GM23248 (cell line): ENCODE measurements around the gene TBXAS1. TPM values are rescaled to one million over a fixed set of nuclear protein-coding genes. Genes with fewer than 3 reads are reported as not detected.

Experiments
- DNase-seq: peaks from one replicate; pipeline ENCODE4 v3.0.0-alpha.2; 2015
- H2AFZ ChIP-seq: fragments of 200-600 bp; sonication (generic); 2 replicates; pipeline ENCODE4 v1.6.1; 2016; ENCODE audit warnings: antibody characterized with exemption
- H3F3A ChIP-seq: fragments of 200-600 bp; sonication (generic); 2 replicates; pipeline ENCODE4 v1.6.1; 2016; ENCODE audit warnings: mild to moderate bottlenecking, antibody characterized with exemption, mixed run types; ENCODE audit not compliant: insufficient read depth
- H3K27ac ChIP-seq: fragments of 200-600 bp; sonication (generic); 2 replicates; pipeline ENCODE4 v1.5.1; 2016; ENCODE audit warnings: mild to moderate bottlenecking
- H3K27me3 ChIP-seq: fragments of 200-600 bp; sonication (generic); replicated peaks from 2 replicates; pipeline ENCODE4 v1.6.1; 2016; ENCODE audit warnings: mild to moderate bottlenecking; ENCODE audit not compliant: insufficient read depth
- H3K36me3 ChIP-seq: fragments of 200-600 bp; sonication (generic); 2 replicates; pipeline ENCODE4 v1.6.1; 2016; ENCODE audit warnings: low read depth, mild to moderate bottlenecking
- H3K4me1 ChIP-seq: fragments of 200-600 bp; sonication (generic); 2 replicates; pipeline ENCODE4 v1.6.1; 2016; ENCODE audit warnings: mild to moderate bottlenecking; ENCODE audit not compliant: insufficient read depth
- H3K4me2 ChIP-seq: fragments of 200-600 bp; sonication (generic); one replicate; pipeline ENCODE4 v1.6.1; 2016; ENCODE audit warnings: mild to moderate bottlenecking; ENCODE audit not compliant: unreplicated experiment
- H3K4me3 ChIP-seq: fragments of 200-600 bp; sonication (generic); 2 replicates; pipeline ENCODE4 v1.5.1; 2016; ENCODE audit warnings: mild to moderate bottlenecking
- H3K79me2 ChIP-seq: fragments of 200-600 bp; sonication (generic); 2 replicates; pipeline ENCODE4 v1.6.1; 2016; ENCODE audit warnings: mild to moderate bottlenecking; ENCODE audit not compliant: insufficient read depth
- H3K9ac ChIP-seq: fragments of 200-600 bp; sonication (generic); 2 replicates; pipeline ENCODE4 v1.6.1; 2016; ENCODE audit warnings: mild to moderate bottlenecking
- H3K9me2 ChIP-seq: fragments of 200-600 bp; sonication (generic); 2 replicates; pipeline ENCODE4 v1.6.1; 2016; ENCODE audit warnings: mixed run types, mild to moderate bottlenecking, moderate library complexity; ENCODE audit not compliant: insufficient read depth
- H3K9me3 ChIP-seq: fragments of 200-600 bp; sonication (generic); one replicate; pipeline ENCODE4 v1.6.1; 2017; ENCODE audit warnings: low read depth
- H4K20me1 ChIP-seq: fragments of 200-600 bp; sonication (generic); 2 replicates; pipeline ENCODE4 v1.6.0; 2016; ENCODE audit not compliant: insufficient read depth
- EZH2 ChIP-seq: fragments of 200-600 bp; sonication (generic); IDR thresholded peaks from 2 replicates; pipeline ENCODE4 v1.6.1; 2018; ENCODE audit warnings: antibody characterized with exemption, mild to moderate bottlenecking; ENCODE audit not compliant: insufficient read depth, poor library complexity, severe bottlenecking
- EZH2phosphoT487 ChIP-seq: fragments of 200-600 bp; sonication (generic); IDR thresholded peaks from 2 replicates; pipeline ENCODE4 v1.6.1; 2018; ENCODE audit warnings: antibody characterized with exemption, moderate library complexity, mild to moderate bottlenecking, low read depth; ENCODE audit not compliant: insufficient read depth
- WGBS, 2 experiments: methylation state at CpG; one replicate each; pipeline ENCODE4 v1.1.6; 2015 to 2017; ENCODE audit warnings: low lambda C conversion rate in 2 of 2, low coverage in 1 of 2; ENCODE audit errors: missing lambda C conversion rate in 2 of 2; 5-methylcytosine and 5-hydroxymethylcytosine counted together
- in situ Hi-C: fragments of 300-500 bp; cut with MboI; formaldehyde crosslinking; loops from 2 replicates; pipeline ENCODE4 v1.15.0; 2020
- polyA plus RNA-seq: library from polyadenylated mRNA; unstranded; fragments of >200 nt; fragmentation: Nextera tagmentation; extraction: Ambion mirVana; gene quantifications from 2 replicates; pipeline ENCODE4 v1.2.1, GENCODE V29; 2016
- total RNA-seq: library from RNA; depleted of rRNA; stranded (reverse); fragments of >200 nt; shearing (Covaris generic); gene quantifications from 2 replicates; pipeline ENCODE4 v1.2.3, GENCODE V29; 2014

Gene TBXAS1
- total and polyA plus RNA-seq, 2 experiments from 2014 or later: 0.49 TPM; not detected in 1

DNA sequence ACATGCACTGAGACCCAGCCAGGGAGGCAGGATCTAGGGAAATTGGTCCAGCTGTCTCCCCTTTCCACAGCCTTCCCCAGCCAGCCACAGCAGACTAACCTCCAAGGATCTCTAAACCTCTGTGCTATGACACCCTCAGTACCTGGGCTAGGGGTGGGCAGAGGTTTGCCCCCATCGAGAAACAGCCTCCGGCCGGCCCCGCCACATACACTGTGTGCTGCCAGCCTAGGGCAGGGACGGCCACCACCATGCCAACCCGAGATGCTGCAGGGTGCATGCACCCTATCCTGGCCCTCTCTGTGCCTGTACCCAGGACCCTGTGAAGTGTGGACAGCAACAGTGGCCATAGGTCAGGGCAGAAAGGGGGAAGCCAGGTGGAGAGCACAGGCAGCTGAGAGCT is 175.6 kb downstream of the TBXAS1 start:
- Histone ChIP-seq H4K20me1 (no peaks in the 10 kb centered on the region), H3K27me3 (no peaks in the 10 kb centered on the region), H3K9ac (no peak overlapping the region), H3K4me2 (no peak overlapping the region), H3F3A (no peaks in the 10 kb centered on the region), H3K4me1 (no peaks in the 10 kb centered on the region), H3K36me3 (no peaks in the 10 kb centered on the region), H3K9me3 (no peaks in the 10 kb centered on the region), H3K79me2 (no peaks in the 10 kb centered on the region), H3K9me2 (no peaks in the 10 kb centered on the region), H2AFZ (no peak overlapping the region), H3K27ac (no peak overlapping the region), H3K4me3 (no peak overlapping the region)
- WGBS, 2 experiments: 88 to 96% methylated on average over 6 of the region's 6 CpGs
- no peak for DNase-seq
- no peak for TF ChIP-seq EZH2
- no peak for TF ChIP-seq EZH2phosphoT487
- in situ Hi-C loops: loop anchor here (5.0 to 25.0 kb wide), 2 partner anchors 357 to 517 kb away; partner anchors contain the start of gene KLRG2

DNA sequence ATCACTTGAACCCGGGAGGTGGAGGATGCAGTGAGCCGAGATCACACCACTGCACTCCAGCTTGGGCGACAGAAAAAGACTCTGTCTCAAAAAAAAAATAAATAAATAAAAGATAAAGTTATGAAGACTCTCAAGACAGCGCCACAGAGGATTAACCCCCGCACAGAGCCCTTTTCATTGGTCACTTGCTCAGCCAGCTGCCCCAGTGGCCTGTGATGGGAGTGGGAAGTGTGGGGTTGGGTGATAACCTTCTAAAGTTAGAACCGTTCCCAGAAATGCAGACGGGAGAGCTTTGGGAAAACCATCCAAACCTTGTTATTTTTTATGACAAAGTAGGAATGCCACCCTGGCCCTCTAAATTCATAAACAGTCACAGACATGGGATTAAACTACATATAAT is 176.3 kb downstream of the TBXAS1 start:
- no peaks in the 10 kb centered on the region for H3K79me2 ChIP-seq
- 65 to 71% methylated on average over 6 to 7 of the region's 7 CpGs for WGBS, 2 experiments
- no peak overlapping the region for H3K9ac ChIP-seq
- H3K9me3 ChIP-seq: no peaks in the 10 kb centered on the region
- H4K20me1 ChIP-seq: no peaks in the 10 kb centered on the region
- DNase-seq: no peak
- H3K9me2 ChIP-seq: no peaks in the 10 kb centered on the region
- in situ Hi-C loops: loop anchor here (25.0 kb wide), 1 partner anchor 518 kb away; the partner anchor contains the start of gene KLRG2
- no peaks in the 10 kb centered on the region for H3K4me1 ChIP-seq
- H3K27me3 ChIP-seq: no peaks in the 10 kb centered on the region
- H3K27ac ChIP-seq: no peak overlapping the region
- no peaks in the 10 kb centered on the region for H3F3A ChIP-seq
- TF ChIP-seq EZH2 (no peak), EZH2phosphoT487 (no peak)
- no peak overlapping the region for H3K4me3 ChIP-seq
- no peak overlapping the region for H3K4me2 ChIP-seq
- no peak overlapping the region for H2AFZ ChIP-seq
- no peaks in the 10 kb centered on the region for H3K36me3 ChIP-seq

DNA sequence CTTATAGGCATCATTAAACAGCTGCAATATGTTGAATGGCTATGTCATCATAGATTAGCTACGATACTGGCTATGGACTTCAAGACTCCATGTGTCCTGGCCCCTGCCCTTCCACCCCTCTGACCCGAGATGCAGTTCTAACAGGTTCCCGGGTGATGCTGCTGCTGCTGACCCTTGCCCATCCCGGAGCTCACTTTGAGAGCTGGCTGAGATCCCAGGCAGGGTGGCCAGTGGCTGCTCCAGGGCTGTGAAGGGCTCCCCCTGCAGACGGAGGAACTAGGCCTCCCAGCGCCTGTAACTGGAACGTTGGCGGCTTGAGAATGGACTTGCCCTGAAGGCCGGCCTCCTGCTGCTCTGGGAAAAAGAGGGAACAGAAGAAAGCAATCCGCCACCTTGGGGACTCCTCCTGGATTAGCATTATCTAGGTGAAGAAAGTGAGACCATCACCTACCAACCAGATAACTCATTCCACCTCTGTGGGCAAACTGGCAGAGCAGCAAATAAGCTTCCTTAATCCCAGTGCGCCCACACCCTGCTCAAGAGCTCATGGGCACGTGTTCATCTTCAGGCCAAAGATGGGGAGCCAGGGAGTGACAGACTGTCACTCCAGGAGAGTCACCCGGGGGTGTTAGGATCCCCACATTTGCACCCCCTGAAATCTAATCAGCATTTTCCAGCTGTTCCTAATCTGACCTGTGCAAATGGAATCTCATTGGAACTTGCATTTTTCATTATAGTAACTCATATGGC is 176.9 kb downstream of the TBXAS1 start:
- peak; percentile 45 for DNase-seq
- Histone ChIP-seq H3K4me2 (no peak overlapping the region), H2AFZ (no peak overlapping the region), H3F3A (no peaks in the 10 kb centered on the region), H3K79me2 (no peaks in the 10 kb centered on the region), H3K27me3 (peaks cover 5% of the 10 kb centered on the region; the same call in 1 of the 2 replicates), H3K9me3 (no peaks in the 10 kb centered on the region), H4K20me1 (no peaks in the 10 kb centered on the region), H3K36me3 (no peaks in the 10 kb centered on the region), H3K9me2 (no peaks in the 10 kb centered on the region), H3K27ac (no peak overlapping the region), H3K9ac (no peak overlapping the region), H3K4me1 (no peaks in the 10 kb centered on the region), H3K4me3 (no peak overlapping the region)
- WGBS, 2 experiments: 56% methylated on average over 11 to 13 of the region's 13 CpGs
- TF ChIP-seq EZH2 (no peak), EZH2phosphoT487 (no peak)
- in situ Hi-C loops: loop anchor here (25.0 kb wide), 1 partner anchor 519 kb away; the partner anchor contains the start of gene KLRG2

DNA sequence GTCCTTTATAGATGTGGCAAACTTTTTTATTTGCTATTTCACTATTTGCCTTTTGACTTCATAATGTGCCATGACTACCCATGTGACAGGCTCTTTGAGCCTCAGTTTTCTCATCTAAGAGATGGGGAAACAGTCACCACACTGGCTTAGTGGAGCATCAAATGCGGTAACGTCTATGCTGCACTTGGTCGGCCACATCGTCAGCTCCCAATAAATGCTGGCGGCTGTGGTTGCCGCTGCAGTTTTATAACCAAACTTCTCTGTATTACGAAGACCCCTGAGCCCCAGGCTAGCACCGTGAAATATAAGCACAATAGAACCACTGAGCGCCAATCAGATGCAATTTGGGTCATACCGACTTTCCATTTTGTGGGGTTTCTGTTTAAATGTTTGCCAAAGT is 177.5 kb downstream of the TBXAS1 start:
- Histone ChIP-seq H3K9me3 (no peaks in the 10 kb centered on the region), H4K20me1 (no peaks in the 10 kb centered on the region), H3K9me2 (no peaks in the 10 kb centered on the region), H3K27ac (no peak overlapping the region), H3F3A (no peaks in the 10 kb centered on the region), H3K4me1 (no peaks in the 10 kb centered on the region), H2AFZ (no peak overlapping the region), H3K9ac (no peak overlapping the region), H3K79me2 (no peaks in the 10 kb centered on the region), H3K4me2 (no peak overlapping the region), H3K4me3 (no peak overlapping the region), H3K27me3 (peaks cover 12% of the 10 kb centered on the region; the same call in 1 of the 2 replicates), H3K36me3 (no peaks in the 10 kb centered on the region)
- DNase-seq: no peak
- 93 to 94% methylated on average over 10 of the region's 10 CpGs for WGBS, 2 experiments
- in situ Hi-C loops: loop anchor here (25.0 kb wide), 1 partner anchor 519 kb away; the partner anchor contains the start of gene KLRG2
- TF ChIP-seq EZH2: no peak
- no peak for TF ChIP-seq EZH2phosphoT487
